Activated CD4-positive, alpha-beta T cell treated with anti-CD3 and anti-CD28 coated beads for 1 hour (primary cell): ENCODE data around the gene TMPRSS2.

Experiments
- DNase-seq: peaks from one replicate; pipeline ENCODE4 v3.0.0-alpha.2; 2020

The TMPRSS2 gene

GRCh38 chr21:41509145-41509496 lies 1.2 kb upstream of the TMPRSS2 start:
- DNase-seq, result no peak

GRCh38 chr21:41508415-41509144 lies 622 bp upstream of the TMPRSS2 start:
- DNase-seq, result no peak

GRCh38 chr21:41506611-41507520 lies 1.1 kb downstream of the TMPRSS2 start:
- no peak for DNase-seq

- no peak for DNase-seq
Observed at GRCh38 chr21:41506005-41506594, 1.9 kb downstream of the TMPRSS2 start.

GRCh38 chr21:41504030-41504429 lies 3.9 kb downstream of the TMPRSS2 start:
- DNase-seq, result no peak

GRCh38 chr21:41503331-41503730 lies 4.6 kb downstream of the TMPRSS2 start:
- no peak for DNase-seq

GRCh38 chr21:41501919-41502318 lies 6.0 kb downstream of the TMPRSS2 start:
- no peak for DNase-seq

GRCh38 chr21:41500931-41501381 lies 7.0 kb downstream of the TMPRSS2 start:
- no peak for DNase-seq

- no peak for DNase-seq
Observed at GRCh38 chr21:41500363-41500762, 7.6 kb downstream of the TMPRSS2 start.

GRCh38 chr21:41499920-41500319 lies 8.0 kb downstream of the TMPRSS2 start:
- DNase-seq, result no peak

- DNase-seq, result no peak
Observed at GRCh38 chr21:41497788-41498187, 10.2 kb downstream of the TMPRSS2 start.

GRCh38 chr21:41497008-41497407 lies 10.9 kb downstream of the TMPRSS2 start:
- DNase-seq, result no peak

- no peak for DNase-seq
Observed at GRCh38 chr21:41494242-41494641, 13.7 kb downstream of the TMPRSS2 start.

- no peak for DNase-seq
Observed at GRCh38 chr21:41491412-41491811, 16.5 kb downstream of the TMPRSS2 start.

GRCh38 chr21:41490330-41490729 lies 17.6 kb downstream of the TMPRSS2 start:
- DNase-seq, result no peak

GRCh38 chr21:41489329-41489728 lies 18.6 kb downstream of the TMPRSS2 start:
- DNase-seq, result no peak

- DNase-seq, result no peak
Observed at GRCh38 chr21:41488080-41488479, 19.9 kb downstream of the TMPRSS2 start.

- DNase-seq, result no peak
Observed at GRCh38 chr21:41487082-41487481, 20.9 kb downstream of the TMPRSS2 start.

- no peak for DNase-seq
Observed at GRCh38 chr21:41483973-41484372, 24.0 kb downstream of the TMPRSS2 start.

GRCh38 chr21:41483415-41483814 lies 24.5 kb downstream of the TMPRSS2 start:
- DNase-seq, result no peak

- DNase-seq, result no peak
Observed at GRCh38 chr21:41482980-41483379, 25.0 kb downstream of the TMPRSS2 start.

GRCh38 chr21:41482301-41482700 lies 25.7 kb downstream of the TMPRSS2 start:
- DNase-seq, result no peak

GRCh38 chr21:41481191-41481590 lies 26.8 kb downstream of the TMPRSS2 start:
- no peak for DNase-seq
